GM12872 (cell line): Measurements from ENCODE around the gene PAQR7.

ENCODE experiments used
- CTCF ChIP-seq: IDR thresholded peaks from 3 replicates; pipeline ENCODE4 v1.5.1; 2011; ENCODE audit warnings: low read depth, mild to moderate bottlenecking, low read length, moderate library complexity; ENCODE audit not compliant: insufficient read depth

PAQR7 gene

GRCh38 chr1:25890239-25891034 is 14.9 kb upstream of the PAQR7 start:
- no peak for TF ChIP-seq CTCF

GRCh38 chr1:25889470-25889869 is 14.0 kb upstream of the PAQR7 start:
- no peak for TF ChIP-seq CTCF

GRCh38 chr1:25888426-25888987 is 13.0 kb upstream of the PAQR7 start:
- no peak for TF ChIP-seq CTCF

- TF ChIP-seq CTCF = no peak
These were observed 10.1 kb upstream of the PAQR7 start for GRCh38 chr1:25885602-25886001.

GRCh38 chr1:25881266-25881665 is 5.8 kb upstream of the PAQR7 start:
- no peak for TF ChIP-seq CTCF

- no peak for TF ChIP-seq CTCF
These were observed 5.0 kb upstream of the PAQR7 start for GRCh38 chr1:25880518-25880917.

GRCh38 chr1:25879675-25880074 is 4.2 kb upstream of the PAQR7 start:
- no peak for TF ChIP-seq CTCF
